CD4-positive, alpha-beta T cell treated with Interleukin-2 at 100 ng/mL for 4 hours (primary cell): ENCODE results near the gene CHMP1A.
"Not testable (repeated sequence)": the region's sequence is repeated elsewhere in the genome, so short reads cannot be mapped to it uniquely, and the experiment has no call there.

Experiments
- DNase-seq: peaks from one replicate; pipeline ENCODE4 v3.0.0-alpha.2; 2020; ENCODE audit warnings: low spot score

CHMP1A gene

DNA sequence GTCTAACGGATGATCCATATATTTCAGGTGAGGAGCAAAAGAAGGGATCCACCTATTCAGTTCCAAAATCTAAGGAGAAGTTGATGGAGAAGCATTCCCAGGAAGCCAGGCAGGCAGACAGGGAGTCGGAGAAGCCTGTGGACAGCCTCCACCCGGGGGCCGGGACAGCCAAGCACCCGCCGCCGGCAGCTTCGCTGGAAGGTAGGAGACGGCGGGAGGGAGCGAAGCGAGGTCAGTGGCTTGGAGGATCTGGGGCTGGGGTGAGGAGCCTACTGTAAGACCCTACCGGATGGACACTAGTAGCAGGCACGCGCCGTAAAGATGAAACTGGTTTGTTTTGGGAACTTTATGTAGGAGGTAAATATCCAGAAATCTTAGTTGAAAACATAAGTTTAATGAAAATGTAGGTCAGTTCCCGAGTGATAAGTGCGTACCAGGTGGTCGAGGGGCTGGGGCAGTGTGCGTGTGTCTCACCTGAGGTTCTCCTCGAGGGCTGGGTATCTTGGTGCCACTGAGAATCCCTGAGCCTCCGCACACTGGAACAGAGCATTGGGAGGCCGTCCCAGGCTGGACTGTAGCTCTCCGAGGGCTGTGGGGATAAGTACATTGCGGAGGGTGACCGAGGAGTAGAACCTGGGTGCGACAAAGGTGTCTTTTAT, 842 bp upstream of the CHMP1A start:
- no peak for DNase-seq

DNA sequence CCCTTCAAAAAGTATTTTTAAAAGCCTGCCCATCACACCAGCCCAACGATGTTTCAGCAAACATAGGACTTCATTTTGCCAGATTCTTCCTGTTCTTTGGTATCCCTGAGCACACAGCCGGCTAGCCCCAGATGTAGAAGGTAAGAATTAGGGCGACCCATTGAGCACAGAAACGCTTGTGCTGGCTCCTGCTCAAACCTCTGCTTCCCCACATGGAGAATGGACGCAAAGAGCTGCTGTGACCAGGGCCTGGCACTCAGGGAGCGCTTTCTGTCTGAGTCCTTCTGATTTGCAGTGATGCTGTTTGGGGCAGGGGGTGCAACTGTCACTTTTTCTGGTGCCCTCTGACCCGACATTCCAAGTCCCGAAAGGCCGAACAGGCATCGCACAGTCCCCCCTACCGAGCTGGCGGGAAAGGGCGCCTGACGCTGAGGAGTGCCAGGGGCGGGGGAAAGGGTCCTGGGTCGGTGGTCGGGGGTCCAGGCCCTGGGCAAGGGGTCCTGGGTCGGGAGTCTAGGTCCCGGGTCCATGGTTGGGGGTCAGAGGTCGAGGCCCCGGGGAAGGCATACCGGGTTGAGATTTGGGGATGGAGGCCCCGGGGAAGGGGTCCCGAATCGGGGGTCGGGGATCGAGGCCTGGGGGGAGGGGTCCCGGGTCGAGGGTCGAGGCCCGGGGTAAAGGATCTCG, 930 bp downstream of the CHMP1A start:
- no peak for DNase-seq

GRCh38 chr16:89655062-89655643, 2.4 kb downstream of the CHMP1A start:
- DNase-seq = no peak

DNA sequence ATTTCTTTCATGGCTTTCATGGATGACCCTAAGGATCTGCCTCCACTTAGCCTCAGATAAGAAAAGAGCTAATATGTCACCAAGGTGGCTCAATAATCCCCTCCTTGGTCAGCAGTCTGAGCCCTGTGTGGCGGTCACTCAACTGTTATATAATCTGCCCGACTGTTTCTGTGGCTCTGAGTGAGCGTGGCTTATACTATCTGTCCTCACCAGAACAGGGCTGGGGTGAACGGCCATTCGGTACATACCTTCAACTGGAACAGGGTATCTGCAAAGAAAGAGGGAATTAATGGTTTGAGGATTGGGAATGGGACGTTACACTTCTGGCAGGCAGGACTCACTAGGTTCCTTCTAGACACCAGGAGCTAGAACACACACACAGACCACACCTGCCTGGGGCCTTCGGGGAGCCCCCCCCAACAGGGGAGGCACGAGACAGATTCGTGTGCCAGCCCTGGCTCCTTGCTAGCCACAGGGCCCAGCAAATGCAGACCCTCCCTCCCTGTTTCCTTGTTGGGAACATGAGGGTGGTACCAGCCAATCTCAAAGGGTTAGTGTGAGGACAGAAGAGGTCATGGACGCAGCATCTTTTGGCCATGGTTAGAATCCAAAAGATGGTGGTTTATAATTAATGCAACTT, 3.7 kb downstream of the CHMP1A start:
- DNase-seq = no peak

DNA sequence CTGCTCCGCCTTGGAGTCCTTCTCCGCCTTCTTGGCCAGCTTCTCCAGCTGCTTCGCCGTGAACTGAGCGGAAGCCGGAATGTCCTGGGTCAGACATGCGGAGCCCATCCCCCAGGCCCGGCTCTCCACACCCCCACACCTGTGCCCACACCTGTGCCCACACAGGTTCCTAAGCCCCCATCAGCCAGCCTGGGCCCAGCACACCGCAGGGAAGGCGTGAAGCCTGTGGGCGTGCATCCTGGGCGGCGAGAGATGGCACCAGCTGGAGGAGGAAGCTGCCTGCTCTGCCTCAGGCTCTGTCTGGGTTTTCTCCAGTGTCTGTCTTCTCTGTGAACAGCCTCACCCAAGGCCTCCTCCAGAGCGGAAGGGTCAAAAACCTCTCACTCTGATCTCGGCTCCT, 5.9 kb downstream of the CHMP1A start:
- no peak for DNase-seq

- no peak for DNase-seq
Measured at GRCh38 chr16:89646906-89647305, 10.6 kb downstream of the CHMP1A start.

DNA sequence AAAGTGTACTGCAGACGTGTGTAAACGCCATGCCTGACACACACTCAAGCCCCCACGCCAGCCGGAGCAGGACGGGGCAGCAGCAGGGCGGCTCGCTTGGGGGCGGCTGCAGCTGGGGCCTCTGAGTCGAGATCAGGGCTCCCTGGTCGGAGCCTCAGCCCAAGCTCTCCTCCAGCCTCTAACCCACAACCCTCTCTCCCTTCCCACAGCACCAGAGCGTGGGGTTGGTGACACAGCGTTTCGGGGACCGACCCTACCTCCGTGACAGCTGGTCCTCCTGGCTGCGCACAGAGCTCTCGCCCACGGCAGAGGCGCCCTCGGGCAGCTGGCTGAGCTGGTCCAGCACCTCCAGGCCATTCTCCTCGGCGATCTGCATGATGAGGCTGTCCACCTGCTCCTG, 11.2 kb downstream of the CHMP1A start:
- DNase-seq = no peak

- no peak for DNase-seq
Measured at GRCh38 chr16:89645122-89645521, 12.4 kb downstream of the CHMP1A start.

DNA sequence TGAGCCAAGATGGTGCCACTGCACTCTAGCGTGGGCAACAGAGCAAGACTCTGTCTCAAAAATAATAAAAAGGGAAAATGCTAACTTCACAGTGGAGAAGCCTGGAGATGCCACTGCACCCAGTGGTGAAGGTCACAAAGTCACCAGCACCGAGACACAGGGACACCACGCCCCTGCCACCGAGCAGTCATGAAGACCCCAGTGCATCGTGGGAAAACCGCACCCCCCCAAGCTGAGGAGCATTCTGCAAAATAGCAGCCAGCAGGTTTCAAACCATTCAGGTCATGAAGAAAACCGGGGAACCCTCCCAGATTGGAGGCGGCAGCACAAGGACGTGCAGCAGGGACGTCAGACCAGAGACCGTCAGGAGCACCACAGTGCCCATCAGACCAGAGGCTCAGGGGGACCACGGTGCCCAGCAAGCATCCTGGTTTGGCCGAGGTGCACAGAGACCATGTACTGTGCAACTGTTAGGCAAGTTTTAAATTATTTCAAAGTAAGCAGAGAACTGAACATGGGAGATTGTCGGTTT, 13.7 kb downstream of the CHMP1A start:
- no peak for DNase-seq

DNA sequence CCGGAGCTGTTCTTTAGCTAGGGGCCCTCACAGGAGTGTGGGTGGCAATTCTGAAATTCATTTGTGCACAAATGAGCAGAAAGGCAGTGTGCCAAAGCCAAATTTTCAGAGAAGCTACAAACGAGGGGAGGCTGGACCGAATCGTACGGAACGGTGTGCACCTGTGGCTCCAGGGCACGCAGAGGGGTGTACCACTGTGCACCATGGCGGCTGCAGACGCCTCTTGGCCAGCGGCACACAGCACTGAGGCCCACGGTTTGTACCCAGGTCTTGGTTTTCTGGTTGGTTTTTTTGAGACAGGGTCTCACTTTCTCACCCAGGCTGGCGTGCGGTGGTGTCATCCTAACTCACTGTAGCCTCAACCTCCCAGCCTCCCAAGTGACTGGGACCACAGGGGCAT, 14.9 kb downstream of the CHMP1A start:
- DNase-seq = no peak

- DNase-seq = no peak
Measured at GRCh38 chr16:89641458-89642119, 15.9 kb downstream of the CHMP1A start.

DNA sequence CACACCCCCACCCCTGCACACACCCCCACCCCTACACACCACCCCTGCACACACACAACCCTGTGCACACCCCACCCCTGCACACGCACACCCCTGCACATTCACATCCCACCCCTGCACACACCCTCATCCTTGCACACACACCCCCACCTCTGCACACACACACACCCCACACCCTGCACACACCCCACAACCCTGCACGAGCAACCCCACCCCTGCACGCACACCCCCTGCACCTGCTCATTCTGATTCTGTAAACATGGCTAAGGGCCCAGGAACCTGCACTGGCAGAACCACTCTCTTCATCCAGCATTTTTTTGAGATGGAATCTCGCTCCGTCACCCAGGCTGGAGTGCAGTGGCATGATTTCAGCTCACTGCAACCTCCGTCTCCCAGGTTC, 18.1 kb downstream of the CHMP1A start:
- no peak for DNase-seq

DNA sequence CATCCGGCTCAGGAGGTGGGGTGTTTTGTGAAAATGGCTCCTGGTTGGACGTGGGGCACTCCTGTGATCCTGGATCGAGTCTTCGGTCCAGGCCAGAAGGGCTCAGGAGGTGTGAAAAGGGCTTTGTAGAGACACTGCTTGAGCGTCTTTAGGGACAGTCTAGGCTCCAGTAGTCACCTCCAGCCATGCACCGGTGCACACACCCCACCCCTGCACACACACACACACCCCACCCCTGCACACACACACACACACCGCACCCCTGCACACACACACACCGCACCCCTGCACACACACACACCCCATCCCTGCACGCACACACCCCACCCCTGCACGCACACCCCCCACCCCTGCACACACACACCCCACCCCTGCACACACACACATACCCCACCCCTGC, 19.1 kb downstream of the CHMP1A start:
- DNase-seq = no peak

- no peak for DNase-seq
Measured at GRCh38 chr16:89637379-89637778, 20.1 kb downstream of the CHMP1A start.

DNA sequence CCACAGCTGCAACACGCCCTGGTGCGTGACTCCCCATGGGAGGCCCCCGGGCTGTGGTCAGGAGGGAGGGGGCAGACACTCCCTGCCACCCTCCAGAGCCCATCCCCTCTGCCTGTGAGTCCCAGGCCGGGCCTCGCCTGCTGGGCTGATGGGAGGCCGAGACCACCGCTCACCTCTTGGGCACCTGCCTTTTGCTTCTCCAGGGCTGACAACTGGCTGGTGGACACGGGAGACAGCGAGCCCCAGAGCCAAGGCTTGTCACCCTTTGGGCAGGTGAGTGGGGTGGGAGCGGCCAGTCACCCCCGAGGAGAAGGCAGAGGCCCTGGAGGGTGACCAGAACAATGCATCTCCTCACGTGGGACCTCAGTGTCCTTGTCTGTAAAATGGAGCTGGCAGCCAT, 20.8 kb downstream of the CHMP1A start:
- no peak for DNase-seq

GRCh38 chr16:89634463-89635385, 22.8 kb downstream of the CHMP1A start:
- DNase-seq = not testable (repeated sequence)

- no peak for DNase-seq
Measured at GRCh38 chr16:89633064-89633631, 24.4 kb downstream of the CHMP1A start.

DNA sequence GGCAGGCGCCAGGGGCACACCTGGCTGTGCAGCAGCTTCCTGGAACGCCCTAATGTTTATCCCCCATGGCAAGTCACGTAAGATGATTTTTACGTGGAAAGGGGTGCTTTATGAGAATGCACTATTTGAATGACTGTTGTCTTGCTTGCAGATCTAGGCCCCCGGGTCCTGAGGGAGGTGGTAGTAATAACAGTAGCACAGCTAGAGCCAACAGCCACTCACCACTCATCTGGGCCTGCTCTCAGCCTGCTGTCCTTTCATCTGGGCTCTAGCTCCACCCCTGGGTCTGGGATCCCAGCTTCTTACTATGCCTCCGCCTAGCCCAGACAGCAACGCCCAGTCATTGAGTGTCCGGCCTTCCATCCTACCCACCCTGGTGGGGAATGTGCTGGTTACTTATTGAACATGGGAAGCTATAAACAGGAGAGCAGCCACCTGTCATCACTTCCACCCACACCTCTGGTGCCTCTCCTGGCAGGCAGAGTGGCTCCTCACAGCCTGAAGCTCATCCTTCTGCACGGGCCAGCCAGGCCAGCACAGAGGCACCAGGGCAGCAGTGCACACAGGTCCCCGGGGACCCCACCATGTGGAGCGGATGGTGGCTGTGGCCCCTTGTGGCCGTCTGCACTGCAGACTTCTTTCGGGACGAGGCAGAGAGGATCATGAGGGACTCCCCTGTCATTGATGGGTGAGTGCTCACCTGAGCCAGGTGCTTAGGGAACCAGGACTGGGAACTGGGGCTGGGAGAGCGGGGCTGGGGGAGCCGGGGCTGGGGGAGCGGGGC, 27.5 kb downstream of the CHMP1A start:
- no peak for DNase-seq

DNA sequence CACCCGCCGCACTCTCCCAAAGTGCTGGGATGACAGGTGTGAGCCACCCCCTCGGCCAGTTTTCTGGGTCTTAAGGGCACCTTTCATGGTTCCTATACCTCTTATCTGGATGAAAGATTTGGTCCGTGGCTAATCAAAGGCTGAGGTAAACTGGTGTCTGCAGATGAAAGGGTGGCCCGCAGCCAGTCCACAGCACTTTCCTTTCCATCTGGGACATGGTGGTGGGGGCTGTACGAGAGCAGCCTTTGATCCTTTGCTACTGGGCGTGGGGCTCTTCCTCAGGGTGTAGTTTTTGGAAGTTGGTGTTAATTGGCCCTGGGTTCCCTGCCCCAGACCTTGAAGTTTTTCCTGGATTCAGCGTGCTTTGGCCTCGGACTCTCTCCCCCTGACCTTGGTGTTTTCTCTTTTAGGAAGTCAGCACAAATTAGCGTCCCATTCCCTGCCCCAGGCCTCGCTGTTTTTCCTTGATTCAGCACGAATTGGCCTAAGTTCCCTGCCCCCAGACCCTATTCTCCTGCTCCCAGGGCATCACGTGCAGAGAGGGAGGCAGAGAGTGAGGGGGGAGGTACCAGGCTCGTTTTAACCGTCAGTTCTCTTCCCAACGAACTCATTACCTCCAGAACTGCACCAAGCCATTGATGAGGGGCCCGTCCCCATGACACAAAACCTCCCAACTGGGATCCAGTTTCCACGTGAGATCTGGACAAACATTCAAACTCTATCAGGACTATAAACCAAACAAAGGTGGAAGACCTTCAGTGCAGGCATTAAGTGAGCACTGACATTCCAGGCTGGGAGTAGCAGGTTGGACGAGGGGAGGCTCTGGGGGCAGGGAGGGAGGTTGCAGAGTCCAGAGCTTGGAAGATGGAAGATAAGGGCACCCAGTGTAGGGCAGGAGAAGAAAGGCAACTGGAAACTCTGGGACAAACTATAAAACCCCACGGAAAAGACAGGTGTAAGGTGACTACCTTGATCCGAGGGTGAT, 32.4 kb downstream of the CHMP1A start:
- no peak for DNase-seq
